8988T (cell line): Measurements from ENCODE around the gene FIGNL2.

Experiments used
- DNase-seq: peaks from one replicate; pipeline ENCODE4 v3.0.0; 2011

FIGNL2 gene

DNA sequence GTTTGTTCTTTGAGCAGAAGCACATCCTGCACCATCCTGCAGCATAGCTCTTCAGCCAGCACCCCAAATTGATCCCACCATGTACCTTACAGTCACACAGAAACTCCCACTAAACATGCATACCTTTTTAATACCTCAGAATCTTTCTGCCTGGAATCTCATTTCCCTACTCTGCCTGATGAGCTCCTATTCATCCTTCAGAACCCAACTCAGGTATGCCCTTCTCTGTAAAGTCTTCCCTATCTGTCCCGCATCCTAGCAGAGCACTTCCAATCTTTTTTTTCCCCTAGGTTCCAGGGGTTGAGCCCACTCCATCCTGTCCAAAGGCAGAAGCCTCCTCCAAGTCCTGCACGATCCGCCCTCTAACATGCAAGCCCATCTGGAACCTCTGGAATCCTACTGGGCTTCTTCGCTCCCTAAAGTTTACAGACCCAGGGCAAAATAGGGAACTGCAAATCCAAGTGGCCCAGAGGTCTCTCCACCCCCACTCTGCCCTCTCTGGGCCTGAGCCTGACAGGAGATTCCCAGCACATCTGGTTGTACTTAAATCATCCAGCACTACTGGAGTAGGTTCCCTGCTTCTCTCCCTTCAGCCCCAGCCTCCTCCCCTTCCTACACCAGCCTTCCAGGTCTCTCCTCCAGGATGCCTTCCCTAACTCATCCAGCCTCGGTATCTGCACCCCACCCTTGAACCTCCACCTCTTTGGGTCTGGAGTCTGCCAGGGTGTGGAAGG, 4.1 kb upstream of the FIGNL2 start:
- no peak for DNase-seq

DNA sequence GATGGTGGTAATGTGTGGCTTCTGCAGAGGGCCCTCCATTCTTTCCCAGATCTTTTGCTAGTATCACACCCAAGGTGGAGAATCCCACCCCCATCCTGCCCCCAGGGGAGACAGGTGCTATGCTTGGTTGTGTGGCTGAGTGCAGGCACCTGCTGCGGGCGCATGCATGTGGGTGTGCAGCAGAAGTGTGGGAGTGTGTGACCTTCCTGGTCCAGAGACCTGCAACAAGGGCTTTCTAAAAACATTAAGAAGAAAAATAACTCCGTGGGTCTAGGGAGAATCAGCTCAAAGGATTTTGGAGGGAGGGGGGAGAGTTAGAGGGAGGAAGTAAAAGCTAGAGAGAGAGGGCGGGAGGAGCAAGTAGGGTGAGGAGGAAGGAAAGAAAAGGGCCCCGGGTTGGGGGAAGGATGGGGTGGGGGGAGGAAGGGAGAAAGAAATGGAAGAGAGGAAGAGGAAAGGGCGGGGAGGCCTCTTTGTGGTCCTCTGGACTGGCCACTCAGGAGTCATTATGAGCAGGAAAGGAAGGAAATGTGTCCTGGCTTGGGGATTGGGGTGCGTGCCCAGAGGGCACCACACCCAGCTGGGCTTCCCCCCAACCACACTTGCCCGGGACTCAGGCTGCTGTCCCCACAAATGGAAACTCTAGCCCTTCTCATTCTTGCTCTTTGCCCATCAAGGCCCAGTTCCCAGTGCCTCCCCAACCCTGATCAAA, 3.1 kb upstream of the FIGNL2 start:
- no peak for DNase-seq

DNA sequence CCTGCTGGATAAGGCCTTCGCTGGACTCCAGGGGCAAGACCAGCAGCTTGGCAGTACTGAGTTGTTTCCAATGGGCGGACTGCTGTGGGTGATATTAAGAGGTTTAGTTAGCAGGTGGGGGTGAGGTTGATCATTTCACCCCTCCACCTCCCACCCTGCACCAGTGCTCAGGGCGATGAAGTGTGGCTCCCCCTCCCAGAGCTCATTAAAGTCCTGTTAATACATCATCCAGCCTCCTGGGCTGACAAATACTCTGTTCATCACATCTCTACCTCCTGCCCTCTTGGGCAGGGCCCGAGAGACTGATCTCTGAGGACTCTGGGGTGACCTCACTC, 2.4 kb upstream of the FIGNL2 start:
- DNase-seq = no peak

DNA sequence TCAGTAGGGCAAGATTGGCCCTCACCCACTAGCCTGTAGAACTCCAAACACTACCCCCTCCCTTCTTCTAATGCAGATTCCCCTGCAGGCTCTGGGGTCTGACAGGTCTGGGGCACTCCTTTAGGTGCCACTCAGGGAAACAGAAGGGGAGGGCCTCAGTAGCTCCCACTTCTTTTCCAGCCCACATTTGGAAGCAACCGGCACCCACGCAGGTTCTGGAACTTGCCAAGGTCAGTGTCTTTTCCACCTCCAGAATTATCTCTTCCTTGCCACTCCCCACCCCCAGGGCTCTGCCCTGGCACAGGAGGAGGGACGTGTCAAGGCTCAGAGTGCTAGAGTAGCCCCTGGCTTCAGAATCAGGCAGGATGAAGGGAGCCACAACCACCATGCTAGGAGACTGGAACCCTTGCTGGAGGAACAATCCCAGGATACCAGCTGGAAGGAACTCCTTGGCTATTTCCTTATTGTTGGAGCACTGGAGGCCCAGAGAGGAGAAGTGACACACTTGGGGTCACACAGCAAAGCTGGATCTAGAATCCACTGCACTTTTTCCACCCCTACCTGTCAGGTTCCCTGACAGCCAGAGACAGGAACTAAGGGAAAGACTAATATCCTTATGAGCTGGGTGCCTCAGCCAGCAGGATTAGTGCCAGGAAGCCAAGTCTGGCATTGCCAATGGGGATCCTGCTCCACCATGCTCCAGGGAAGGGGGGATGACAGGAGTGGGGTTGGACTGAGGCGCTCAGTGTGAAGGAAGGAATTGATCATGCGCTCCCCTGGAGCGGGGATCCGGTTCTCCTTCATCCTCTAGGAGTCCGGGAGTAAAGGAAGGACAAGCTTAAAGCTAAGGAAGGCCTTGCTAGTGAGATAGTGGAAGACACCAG, 1.8 kb upstream of the FIGNL2 start:
- no peak for DNase-seq

DNA sequence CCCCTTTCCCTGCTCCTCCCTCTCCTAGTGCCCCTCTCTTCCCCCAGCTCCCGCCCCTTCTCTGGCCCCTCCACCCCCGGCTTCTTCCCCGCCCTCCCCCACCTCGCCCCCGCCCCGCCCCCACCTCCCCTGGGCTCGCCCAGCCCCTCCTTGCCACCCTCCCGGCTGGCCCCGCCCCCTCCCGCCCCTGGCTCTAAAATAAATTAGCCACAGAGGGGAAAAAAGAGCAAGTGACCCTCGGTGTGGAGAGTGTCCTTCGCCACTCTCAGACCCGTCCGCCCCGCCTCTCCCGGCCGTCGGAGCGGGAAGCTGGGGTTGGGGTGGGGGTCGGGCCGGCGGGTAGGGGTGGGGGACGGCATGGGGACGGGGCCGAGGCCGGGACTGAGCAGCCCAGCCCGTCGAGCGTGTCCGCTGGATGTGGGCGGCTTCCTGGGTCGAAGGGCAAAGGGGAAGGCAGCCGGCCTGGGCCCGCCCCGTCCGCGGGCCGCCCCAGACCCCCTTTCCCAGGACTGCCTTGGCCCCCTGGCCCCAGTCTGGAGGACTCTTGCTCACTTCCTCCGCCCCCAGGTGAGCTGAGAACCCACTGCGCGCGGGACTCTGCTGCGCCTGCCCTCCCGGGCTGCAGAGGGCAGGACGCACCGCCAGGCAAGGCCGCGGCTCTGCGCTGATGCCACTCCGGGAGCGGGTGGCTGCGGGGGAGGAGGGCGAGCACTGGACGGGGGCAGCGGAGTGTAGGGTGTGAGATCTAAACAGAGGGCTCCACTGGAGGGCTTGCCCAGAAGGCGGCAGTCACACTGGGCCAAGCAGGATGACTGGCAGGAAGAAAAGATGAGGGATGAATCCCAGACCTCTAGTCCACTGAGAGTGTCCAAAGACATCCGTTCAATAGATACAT, 570 bp upstream of the FIGNL2 start:
- DNase-seq = no peak

DNA sequence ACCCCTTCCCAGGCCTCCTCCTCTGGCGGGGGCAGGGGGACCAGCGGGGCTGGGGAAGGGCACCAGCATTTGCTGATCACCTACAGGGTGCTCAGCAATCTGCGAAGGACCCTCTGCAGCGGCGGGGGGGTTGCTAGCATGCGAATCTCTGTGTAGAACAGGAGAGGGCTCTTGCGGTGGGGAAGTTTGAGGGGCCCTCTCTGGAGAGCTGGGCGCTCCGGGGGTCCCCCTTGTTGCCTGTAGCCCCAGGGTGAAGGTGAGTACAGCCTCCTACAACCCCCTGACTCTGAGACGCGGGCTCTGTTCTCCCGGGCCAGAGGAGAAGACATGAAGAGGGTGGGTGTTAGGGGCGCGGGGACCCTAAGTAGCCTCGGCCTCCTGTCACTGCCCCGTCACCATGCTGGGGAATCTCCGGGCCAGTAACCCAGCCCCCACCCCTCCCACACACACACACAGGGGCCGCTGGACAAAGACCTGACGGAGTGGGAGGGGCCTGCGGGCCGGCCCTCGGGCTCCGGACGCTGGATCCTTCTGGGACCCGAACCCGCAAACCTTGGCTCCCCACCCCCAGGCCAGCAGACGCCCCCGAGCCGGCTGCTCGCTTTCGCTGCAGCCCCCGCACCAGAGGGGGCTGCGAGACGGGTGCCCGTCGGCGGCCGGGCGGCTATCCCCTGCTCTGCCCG, 734 bp downstream of the FIGNL2 start:
- peak; percentile 78 for DNase-seq

DNA sequence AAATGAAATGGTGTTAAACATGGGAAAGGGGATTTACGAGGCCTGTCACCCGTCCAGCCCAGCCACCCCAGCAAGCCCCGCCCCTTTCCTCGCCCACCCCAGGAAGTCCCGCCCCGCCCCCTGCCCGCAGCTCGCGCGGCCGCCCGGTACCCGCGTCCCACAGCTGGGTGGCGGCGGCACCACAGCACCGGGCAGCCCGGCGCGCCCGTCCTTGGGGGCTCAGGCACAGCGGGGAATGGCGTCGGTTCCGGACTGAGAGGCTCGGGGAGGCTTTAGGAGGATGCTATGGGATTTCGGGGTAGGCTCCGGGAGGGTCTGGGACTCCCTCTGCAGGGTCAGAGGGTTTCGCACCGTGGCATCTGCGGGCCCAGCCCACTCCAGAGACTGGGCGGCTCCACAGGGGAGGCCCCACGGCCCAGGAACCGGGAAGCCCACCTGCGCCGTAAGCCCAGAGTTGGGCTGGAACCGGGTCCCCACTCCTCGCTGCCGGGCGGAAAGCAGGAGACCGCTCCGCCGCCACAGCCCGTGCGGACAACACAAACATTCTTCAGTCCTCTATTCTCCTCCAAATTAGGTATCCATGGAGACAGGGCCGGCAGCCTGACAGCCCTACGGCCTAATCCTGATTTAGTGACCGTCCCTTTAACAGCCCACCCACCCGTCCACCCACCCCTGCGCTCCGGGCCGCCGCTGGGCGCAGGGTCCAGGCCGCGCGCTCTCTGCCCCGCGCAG, 1.4 kb downstream of the FIGNL2 start:
- peak; percentile 93 for DNase-seq

DNA sequence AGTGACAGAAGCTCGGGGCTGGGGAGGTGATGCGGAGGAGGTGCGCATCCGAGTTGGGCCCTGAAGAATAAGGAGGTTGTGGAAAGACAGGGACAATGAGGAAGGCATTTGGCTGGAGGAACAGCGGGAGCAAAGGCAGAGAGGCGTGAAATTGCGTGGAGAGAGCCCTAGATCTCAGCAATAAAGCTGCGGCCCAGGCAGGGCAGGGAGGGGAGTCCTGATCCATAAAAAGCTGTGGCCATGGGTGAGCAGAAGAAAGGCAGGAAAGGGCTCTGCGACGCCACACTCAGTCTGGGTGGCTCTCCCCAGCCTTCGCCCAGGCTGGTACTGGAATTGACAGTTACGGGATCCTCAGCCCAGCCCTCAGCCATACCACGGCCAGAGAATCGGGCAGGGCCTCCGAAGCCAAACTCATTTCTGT, 2.2 kb downstream of the FIGNL2 start:
- DNase-seq = no peak

DNA sequence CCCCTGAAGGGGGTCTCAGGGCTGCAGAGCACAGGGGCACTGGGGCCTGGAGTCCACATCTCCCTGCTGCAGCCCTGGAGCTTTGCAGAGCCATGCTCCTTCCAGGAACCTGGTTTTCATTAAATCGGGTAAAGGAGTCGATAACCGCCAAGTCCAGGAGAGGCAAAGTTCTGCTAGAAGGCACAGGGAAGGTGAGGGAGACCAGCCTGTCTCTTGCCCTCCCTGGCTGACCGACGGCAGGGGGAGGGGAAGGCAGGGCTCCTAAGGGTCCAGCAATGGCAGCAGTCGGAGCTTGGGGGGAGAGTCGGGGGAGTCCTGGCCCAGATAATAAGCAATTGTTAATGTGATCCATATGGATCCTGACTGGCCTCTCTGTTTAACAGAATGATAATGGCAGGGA, 3.0 kb downstream of the FIGNL2 start:
- no peak for DNase-seq

DNA sequence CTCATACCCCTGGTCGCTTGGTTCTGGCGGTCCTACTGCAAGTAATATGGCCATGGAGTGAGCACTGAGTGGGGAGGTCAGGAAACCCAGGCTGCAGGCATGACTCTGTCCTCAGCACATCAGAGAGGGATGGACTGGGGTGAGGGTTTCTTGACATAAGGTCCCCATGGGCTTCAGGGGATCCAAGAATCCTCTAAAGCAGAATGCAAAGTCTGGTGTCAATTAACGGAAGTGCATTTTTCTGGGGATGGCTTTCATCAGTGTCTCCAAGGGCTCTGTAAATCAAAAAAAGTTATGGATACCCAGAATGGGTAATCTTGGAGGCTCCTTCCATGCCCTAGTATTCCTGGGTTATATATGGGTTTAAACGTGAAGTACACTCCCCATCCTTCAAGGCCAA, 3.7 kb downstream of the FIGNL2 start:
- no peak for DNase-seq

DNA sequence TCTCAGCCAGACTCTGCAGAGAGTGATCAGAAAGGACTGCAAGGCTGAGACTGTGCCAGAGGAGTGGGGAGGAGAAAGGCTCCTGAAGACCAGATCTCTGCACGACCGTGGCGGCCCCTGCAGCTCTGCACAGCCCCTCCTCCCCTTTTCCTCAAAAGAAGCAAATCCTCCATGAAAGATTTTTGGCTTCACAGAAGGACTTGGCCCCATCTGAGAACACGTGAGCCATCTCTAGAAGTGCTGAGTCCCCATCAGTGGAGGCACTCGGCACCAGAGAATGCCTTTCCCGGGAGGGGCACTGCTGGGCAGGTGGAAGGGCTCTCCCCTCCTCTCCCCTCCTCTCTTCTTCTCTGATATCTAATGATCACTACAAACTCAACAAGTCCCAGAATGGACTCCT, 6.8 kb downstream of the FIGNL2 start:
- DNase-seq = no peak

DNA sequence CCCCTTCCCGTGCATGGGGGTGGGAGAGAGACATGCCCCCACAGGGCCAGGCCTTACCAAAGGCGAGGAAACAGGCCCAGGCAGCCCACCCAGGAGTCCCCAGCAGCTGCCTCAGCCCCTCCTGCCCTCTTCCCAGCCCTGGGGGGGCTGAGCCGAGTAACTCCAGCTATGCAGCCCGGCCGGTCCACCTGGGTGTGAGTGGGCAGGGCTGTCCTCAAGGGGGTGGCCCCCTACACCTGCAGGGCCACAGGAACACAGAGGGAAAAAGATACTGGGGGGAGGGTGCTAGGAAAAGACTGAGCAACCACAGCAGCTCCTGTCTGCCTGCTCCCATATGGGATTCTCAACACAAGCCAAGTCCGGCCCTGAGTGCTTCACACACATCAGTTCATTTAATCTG, 7.6 kb downstream of the FIGNL2 start:
- DNase-seq = no peak

DNA sequence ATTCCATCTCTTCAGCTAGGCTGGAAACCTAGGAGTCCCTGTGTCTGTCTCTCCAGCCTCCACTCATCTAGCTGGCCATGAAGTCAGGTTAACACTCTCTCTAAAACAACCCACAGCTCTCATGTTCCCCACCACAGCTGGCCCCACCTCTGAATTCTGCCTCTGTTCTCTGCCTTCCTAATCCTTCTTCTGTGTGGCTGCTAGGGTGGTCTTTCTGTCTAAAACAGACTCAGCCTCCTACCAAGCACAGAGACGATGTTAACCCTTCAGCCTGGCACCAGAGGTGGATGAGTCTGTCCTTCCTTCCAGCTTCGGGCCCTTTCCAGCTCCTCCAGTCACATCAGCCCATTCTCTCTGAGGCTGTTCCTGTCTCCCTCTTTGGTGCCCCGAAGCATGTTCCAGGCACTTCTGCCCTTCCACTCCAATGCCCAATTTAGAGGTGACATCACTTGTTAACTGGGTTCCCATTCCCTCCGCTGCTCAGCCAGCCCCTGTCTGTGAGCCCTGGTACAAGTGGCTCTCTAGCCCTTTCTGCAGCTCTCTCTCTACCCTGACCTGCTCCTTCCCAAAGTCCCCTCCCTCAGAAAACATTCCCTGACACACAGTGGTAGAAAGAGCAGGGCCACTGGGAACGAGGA, 9.1 kb downstream of the FIGNL2 start:
- DNase-seq = no peak

DNA sequence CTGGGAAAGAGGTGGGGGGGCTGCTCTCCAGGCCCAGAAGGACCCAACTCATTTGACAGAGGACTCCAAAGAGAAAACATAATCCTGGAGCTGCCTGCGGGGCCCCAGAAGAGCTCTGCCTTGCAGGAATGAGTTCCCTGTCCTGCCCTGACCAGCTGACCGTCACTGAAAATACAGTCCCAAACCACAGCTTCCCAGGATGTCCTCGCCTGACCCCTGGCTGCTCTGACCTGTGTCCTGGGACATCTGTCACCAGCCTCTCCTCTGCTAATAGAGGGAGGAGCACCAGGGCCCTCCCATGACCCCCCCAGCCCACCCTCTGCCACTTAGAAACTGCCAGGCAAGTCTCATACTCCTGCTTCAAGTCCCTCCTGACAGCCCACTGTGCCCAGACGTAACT, 9.8 kb downstream of the FIGNL2 start:
- DNase-seq = no peak

DNA sequence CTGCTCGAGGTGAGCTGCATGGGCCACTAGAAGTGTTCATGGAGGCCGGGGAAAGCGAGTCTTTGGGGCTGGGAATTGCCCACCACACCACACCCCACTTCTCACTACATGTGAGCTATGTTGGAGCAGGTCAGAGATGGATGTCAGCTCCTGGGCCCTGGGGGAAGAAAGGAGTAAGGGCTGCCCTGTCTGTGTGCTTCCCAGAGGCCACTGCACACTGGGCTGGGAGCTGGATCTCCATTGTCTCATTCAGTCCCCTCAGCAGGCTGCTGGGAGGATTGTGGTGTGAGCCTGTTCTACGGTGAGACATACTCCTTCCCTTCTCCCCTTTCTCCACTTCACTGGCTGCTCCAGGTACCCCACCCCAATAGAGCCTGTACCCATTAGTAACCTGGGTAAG, 10.5 kb downstream of the FIGNL2 start:
- no peak for DNase-seq

DNA sequence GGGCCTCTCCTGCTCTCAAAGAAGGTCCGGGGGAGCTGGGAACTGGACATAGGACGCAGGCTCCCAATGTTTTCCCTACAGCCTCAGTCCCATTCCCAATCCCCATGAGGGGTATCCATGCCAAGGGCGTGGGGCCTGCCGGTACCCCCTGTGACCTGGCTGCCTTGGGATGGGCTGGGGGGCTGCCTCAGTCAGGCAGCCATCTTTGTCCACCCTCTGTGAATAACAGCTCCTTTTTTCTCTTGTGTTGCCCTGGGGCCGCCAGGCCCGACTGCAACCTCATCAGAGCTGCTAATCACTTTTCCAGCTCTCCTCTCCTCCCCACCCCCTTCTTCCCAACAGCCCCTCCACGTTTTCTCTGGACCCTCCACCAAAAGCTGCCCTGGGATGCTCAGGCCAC, 11.2 kb downstream of the FIGNL2 start:
- DNase-seq = no peak

DNA sequence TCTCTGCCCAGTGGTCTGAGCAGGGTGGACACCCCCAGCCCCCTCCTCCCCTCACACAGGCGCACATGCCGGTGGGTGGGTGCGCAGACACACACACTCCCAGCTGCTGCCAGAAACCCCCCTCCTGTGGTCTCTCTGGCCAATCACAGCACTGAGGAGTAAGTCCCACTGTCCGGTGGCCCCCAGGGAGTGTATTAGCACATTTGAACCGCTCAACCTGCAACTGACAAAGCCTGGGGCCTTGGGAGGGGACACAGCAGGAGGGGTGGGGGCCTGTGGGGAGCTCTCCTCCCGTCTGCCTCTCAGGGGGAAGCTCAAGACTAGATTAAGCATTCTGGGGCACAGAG, 11.7 kb downstream of the FIGNL2 start:
- DNase-seq = no peak

DNA sequence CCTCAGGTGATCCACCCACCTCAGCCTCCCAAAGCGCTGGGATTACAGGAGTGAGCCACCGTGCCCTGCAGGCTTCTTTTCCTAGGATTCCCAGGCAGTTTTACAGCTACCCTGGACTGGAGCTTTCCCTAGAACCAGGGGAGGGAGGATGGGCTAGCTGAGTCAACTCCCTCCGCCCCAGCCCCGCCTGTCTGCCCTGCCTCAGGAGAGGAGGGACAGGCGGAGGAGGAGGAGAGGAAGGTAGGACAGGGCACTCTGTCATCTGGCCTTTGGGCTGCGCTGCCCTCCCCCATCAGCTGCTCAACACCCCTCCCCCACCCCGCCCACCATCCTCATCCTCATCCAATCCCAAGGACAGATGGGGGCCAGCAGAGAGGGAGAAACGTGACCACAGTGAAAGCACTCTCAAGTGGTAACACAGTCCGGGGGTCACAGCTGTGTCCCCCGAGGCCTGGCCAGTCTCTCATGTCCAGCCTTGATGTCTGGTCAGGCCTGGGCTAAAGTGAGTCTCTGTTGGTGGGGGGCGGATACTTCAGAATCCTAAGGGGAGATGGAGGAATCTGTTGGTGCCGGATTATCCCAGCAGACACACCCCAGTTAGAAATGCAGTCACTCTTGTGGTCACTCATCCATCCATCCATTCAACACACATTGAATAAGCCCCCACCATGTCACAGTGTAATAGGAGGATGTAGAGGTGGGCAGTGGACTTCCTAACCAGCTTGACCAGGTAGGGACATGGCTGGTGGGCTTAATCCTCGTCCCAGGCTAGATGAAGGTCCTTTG, 12.3 kb downstream of the FIGNL2 start:
- no peak for DNase-seq

DNA sequence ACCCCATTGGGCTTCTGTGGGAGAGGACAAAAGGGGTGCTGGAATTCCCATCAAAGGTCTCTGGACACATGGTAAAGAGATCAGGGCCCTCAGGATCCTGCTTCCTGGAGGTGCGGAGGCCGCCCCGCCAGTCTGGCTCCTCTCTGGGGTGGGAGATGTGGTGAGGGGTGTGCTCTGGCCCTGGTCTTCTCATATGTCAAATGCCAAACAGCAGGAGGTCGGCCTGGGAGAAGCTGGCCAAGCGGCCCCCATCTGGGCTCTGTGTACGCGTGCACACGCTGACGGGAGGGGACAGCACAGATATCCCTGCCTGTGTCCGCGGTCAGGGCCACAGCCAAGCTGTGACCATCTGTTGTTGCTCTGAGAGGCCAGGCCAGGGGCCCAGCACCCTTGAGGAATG, 14.1 kb downstream of the FIGNL2 start:
- no peak for DNase-seq
